Testis (tissue), 3 donors: ENCODE data around the gene STXBP5L. TPM values are rescaled to one million over a fixed set of nuclear protein-coding genes. Genes with fewer than 3 reads are reported as not detected.

Source experiments
- DNase-seq: peaks from one replicate; pipeline ENCODE4 v3.0.0-alpha.2; 2019
- H3K27ac ChIP-seq, 2 donors: fragments of 200-600 bp; sonication (generic); one replicate each; pipeline ENCODE4 v1.5.1; 2019
- H3K27me3 ChIP-seq: fragments of 200-600 bp; sonication (generic); one replicate; pipeline ENCODE4 v1.5.1; 2019
- H3K36me3 ChIP-seq: fragments of 200-600 bp; sonication (generic); one replicate; pipeline ENCODE4 v1.5.1; 2017; ENCODE audit warnings: low read depth; ENCODE audit errors: missing control alignments
- H3K4me1 ChIP-seq: fragments of 200-600 bp; sonication (generic); one replicate; pipeline ENCODE4 v1.5.1; 2019
- H3K4me3 ChIP-seq, 2 donors: fragments of 200-600 bp; sonication (generic); one replicate each; pipeline ENCODE4 v1.5.1; 2017 to 2019
- H3K9me3 ChIP-seq: fragments of 200-600 bp; sonication (generic); one replicate; pipeline ENCODE4 v1.5.1; 2017
- POLR2A ChIP-seq: fragments of 450-650 bp; IDR thresholded peaks from one replicate; pipeline ENCODE4 v1.6.1; 2017; ENCODE audit warnings: antibody characterized with exemption, mild to moderate bottlenecking, moderate library complexity
- WGBS, 2 donors: methylation state at CpG; one replicate each; pipeline ENCODE4 v1.1.5; 2018; 5-methylcytosine and 5-hydroxymethylcytosine counted together
- intact Hi-C: fragments of 100-400 bp; cut with DNase I; formaldehyde crosslinking; loops from one replicate; pipeline ENCODE4 v1.15.1; 2023; ENCODE audit warnings: low total_unique reads
- polyA plus RNA-seq: library from polyadenylated mRNA; stranded (reverse); fragments of 350-450 nt; fragmentation: Illumina TruSeq; extraction: RNeasy Lipid Tissue Mini Kit (QIAGEN cat#74804); gene quantifications from one replicate; pipeline ENCODE4 v1.2.3, GENCODE V29; 2014; ENCODE audit warnings: low read depth, low replicate concordance; ENCODE audit not compliant: insufficient read depth
- total RNA-seq, 2 donors: library from RNA; depleted of rRNA; stranded (reverse); fragments of >200 nt; gene quantifications; one replicate each; pipeline ENCODE4 v1.2.3, GENCODE V29; 2016
- TF ChIP-seq, protein P1 (sequence below), 3 experiments: fragments of 450-650 bp in 2 of 3; fragments of 200-600 bp in 1 of 3; sonication (generic) in 1 of 3; IDR thresholded peaks; one replicate each; pipeline ENCODE4 v1.5.1; 2016 to 2019; ENCODE audit warnings: antibody characterized with exemption in 3 of 3, mild to moderate bottlenecking in 2 of 3, moderate library complexity in 1 of 3

STXBP5L gene
- total and polyA plus RNA-seq, 3 donors from 2014 or later = 2.3 to 12.1 (median 10.0) TPM

DNA sequence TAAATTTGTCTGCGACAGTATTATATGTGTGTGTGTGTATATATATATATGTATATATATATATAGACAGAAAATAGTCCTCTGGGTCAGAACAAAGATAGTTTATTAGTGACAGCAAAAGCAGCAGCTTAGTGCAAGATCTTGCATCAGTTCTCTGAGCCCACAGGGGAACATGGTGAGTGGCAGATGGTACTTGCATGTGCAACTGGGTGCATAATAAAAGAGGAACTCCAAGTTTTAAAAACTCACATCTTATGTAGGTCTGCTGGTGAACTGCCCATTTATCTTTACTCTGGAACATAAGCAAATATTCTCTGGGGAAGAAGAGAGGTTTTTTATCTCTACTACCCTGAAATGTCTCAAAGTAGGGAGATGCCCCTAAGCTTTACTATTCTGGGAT lies 361.4 kb downstream of the STXBP5L start:
- Histone ChIP-seq H3K27me3 (no peaks in the 10 kb centered on the region), H3K9me3 (no peaks in the 10 kb centered on the region), H3K4me1 (no peaks in the 10 kb centered on the region), H3K27ac (no peak overlapping the region), H3K36me3 (no peaks in the 10 kb centered on the region), H3K4me3 (no peak overlapping the region)
- WGBS, 2 donors = 88 to 98% methylated on average over 1 of the region's 1 CpG
- no peak for DNase-seq
- TF ChIP-seq POLR2A = no peak
- TF ChIP-seq, protein P1, sequence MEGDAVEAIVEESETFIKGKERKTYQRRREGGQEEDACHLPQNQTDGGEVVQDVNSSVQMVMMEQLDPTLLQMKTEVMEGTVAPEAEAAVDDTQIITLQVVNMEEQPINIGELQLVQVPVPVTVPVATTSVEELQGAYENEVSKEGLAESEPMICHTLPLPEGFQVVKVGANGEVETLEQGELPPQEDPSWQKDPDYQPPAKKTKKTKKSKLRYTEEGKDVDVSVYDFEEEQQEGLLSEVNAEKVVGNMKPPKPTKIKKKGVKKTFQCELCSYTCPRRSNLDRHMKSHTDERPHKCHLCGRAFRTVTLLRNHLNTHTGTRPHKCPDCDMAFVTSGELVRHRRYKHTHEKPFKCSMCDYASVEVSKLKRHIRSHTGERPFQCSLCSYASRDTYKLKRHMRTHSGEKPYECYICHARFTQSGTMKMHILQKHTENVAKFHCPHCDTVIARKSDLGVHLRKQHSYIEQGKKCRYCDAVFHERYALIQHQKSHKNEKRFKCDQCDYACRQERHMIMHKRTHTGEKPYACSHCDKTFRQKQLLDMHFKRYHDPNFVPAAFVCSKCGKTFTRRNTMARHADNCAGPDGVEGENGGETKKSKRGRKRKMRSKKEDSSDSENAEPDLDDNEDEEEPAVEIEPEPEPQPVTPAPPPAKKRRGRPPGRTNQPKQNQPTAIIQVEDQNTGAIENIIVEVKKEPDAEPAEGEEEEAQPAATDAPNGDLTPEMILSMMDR (IDR thresholded peaks at IDR 0.05) = no peak
- intact Hi-C loops = no loop called here

DNA sequence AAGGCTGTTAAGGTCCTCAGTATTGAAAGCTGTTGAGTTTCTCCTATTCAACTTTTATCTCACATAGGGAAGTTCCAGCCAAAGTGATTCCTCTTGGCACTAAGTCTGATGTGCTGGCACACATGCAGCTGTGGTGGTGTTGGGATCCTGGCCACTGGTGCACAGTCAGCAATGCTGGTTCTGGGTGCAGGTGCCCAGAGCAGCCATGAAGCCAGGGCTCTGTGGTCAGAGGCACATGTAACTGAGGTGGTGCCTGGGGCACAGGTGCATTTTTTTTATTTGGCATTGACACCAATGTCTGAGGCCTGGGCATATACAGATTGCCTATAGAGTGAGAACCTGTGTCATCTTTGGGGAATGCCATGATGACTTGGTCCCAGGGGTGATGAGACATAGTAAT lies 366.4 kb downstream of the STXBP5L start:
- H3K4me1 ChIP-seq = no peaks in the 10 kb centered on the region
- TF ChIP-seq POLR2A = no peak
- TF ChIP-seq, protein P1 (IDR thresholded peaks at IDR 0.05) = no peak
- H3K27me3 ChIP-seq = no peaks in the 10 kb centered on the region
- intact Hi-C loops = no loop called here
- no peaks in the 10 kb centered on the region for H3K36me3 ChIP-seq
- no peak for DNase-seq
- no peak overlapping the region for H3K27ac ChIP-seq
- H3K9me3 ChIP-seq = no peaks in the 10 kb centered on the region
- no peak overlapping the region for H3K4me3 ChIP-seq

DNA sequence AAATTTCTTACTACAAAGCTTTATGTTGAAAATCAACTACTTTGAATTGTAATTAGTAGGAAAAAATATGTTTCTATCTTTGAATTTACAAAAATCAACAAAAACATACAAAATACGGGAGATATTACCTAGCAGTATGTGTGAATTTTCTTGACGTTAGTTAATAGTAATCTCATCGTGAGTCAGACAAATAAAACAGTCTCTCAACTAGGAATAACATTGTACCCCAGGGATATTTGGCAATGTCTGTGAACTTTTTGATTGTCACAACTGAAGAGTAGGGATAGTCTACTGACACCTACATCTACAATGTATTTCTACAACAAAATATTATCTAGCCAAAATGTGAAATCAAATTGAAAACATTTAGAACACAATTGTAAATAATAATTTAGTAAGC lies 387.4 kb downstream of the STXBP5L start:
- H3K4me3 ChIP-seq = no peak overlapping the region
- no peak for DNase-seq
- intact Hi-C loops = loop anchor here (5.0 kb wide), 1 partner anchor 37 kb away; no protein-coding TSS in a partner anchor
- H3K9me3 ChIP-seq = no peaks in the 10 kb centered on the region
- H3K27ac ChIP-seq = no peak overlapping the region
- WGBS, 2 donors = 85 to 86% methylated on average over 3 of the region's 3 CpGs
- no peaks in the 10 kb centered on the region for H3K36me3 ChIP-seq
- no peaks in the 10 kb centered on the region for H3K27me3 ChIP-seq
- no peaks in the 10 kb centered on the region for H3K4me1 ChIP-seq
- TF ChIP-seq, protein P1 (IDR thresholded peaks at IDR 0.05) = no peak
- TF ChIP-seq POLR2A = no peak

DNA sequence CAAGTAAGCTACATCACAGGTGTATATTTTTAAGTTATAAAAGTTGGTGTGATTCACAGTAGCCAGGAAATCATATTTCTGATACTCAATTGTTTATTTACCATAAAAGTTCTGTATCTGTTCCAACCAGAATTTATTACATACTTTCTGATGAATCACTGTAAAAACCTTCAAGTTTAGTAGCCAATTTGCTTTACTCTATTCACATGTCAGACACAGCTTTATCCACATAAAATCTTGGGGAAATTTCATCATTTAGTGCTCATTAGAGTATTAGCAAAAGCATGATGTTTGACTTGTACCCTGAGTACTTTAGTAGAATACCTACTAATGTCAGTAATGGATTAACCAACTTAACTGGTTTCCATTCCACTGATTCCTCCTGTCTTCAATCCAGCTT lies 388.0 kb downstream of the STXBP5L start:
- DNase-seq = no peak
- Histone ChIP-seq H3K9me3 (no peaks in the 10 kb centered on the region), H3K4me1 (no peaks in the 10 kb centered on the region), H3K27ac (no peak overlapping the region), H3K4me3 (no peak overlapping the region), H3K36me3 (no peaks in the 10 kb centered on the region), H3K27me3 (no peaks in the 10 kb centered on the region)
- intact Hi-C loops = loop anchor here (5.0 kb wide), 1 partner anchor 36 kb away; no protein-coding TSS in a partner anchor
- TF ChIP-seq POLR2A = no peak
- TF ChIP-seq, protein P1 (IDR thresholded peaks at IDR 0.05) = no peak

DNA sequence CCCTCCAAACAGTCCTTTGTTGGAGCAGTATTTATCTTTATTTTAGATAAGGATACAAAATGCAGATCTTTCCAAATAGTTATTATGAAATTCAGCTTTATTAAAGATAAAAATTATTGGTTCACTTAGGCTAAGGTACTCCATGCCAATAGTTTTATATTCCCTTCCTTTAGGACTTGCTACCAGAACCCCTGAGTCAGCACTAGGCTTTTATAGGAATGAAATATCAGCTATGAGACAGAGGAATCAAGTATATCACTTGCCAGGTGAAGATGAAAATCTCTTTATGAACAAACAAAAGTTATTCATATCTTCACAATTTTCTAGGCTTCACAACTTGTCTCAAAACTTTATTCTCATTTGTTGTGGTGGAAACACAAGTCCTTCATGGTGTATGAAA lies 416.3 kb downstream of the STXBP5L start:
- H3K27me3 ChIP-seq = no peaks in the 10 kb centered on the region
- no peak overlapping the region for H3K27ac ChIP-seq
- H3K4me3 ChIP-seq = no peak overlapping the region
- H3K4me1 ChIP-seq = no peaks in the 10 kb centered on the region
- DNase-seq = no peak
- H3K36me3 ChIP-seq = no peaks in the 10 kb centered on the region
- no peaks in the 10 kb centered on the region for H3K9me3 ChIP-seq
- intact Hi-C loops = no loop called here
- TF ChIP-seq POLR2A = no peak
- TF ChIP-seq, protein P1 (IDR thresholded peaks at IDR 0.05) = no peak
